ENCODE results near the gene EARS2. TPM values are rescaled to one million over a fixed set of nuclear protein-coding genes. Genes with fewer than 3 reads are reported as not detected.
A peak's percentile ranks its signal among the peaks of the same experiment; 100 is the strongest.

Gene EARS2
- polyA plus RNA-seq, 1 of the 3 experiments (the other 2 are of a cell fraction), result 23.2 TPM

GRCh38 chr16:23504076-23504452 lies 53.1 kb downstream of the EARS2 start:
- Histone ChIP-seq H3K4me2 (peak overlapping the region; percentile 37; the same call in 1 of the 2 replicates), H3K4me1 (ENCODE audit: control insufficient read depth in 1 of 2, insufficient read depth in 2 of 2, low read depth in 1 of 2, low read length in 1 of 2) (peaks cover 14 to 19% of the 10 kb centered on the region in 2 experiments; a peak in 3 of 4 replicates), H3K36me3 (replicated peaks in 1 of 2; ENCODE audit: control insufficient read depth in 1 of 2, insufficient read depth in 2 of 2, low read length in 1 of 2) (peaks cover 0 to 9% of the 10 kb centered on the region in 2 experiments), H3F3A (replicated peaks; ENCODE audit: insufficient read depth) (peaks cover 16% of the 10 kb centered on the region), H3K4me3 (ENCODE audit: low read depth in 2 of 2, low read length in 1 of 2) (no peak overlapping the region), H3K79me2 (ENCODE audit: insufficient read depth) (peaks cover 99% of the 10 kb centered on the region), H3K9me3 (no peaks in the 10 kb centered on the region), H3K27ac (ENCODE audit: low read depth in 2 of 2, low read length in 1 of 2) (peak overlapping the region in 1 of 2 experiments; percentile 59; a peak in 2 of 4 replicates), H3K27me3 (ENCODE audit: insufficient read depth) (no peaks in the 10 kb centered on the region), H3K9ac (no peak overlapping the region), H2AFZ (ENCODE audit: low read depth) (no peak overlapping the region), H4K20me1 (ENCODE audit: insufficient read depth) (peaks cover 94% of the 10 kb centered on the region), H3K9me2 (no peaks in the 10 kb centered on the region)
- TF ChIP-seq RXRA (IDR thresholded peaks at IDR 0.05; ENCODE audit: borderline replicate concordance, low read depth), result no peak
- TF ChIP-seq, protein P1, sequence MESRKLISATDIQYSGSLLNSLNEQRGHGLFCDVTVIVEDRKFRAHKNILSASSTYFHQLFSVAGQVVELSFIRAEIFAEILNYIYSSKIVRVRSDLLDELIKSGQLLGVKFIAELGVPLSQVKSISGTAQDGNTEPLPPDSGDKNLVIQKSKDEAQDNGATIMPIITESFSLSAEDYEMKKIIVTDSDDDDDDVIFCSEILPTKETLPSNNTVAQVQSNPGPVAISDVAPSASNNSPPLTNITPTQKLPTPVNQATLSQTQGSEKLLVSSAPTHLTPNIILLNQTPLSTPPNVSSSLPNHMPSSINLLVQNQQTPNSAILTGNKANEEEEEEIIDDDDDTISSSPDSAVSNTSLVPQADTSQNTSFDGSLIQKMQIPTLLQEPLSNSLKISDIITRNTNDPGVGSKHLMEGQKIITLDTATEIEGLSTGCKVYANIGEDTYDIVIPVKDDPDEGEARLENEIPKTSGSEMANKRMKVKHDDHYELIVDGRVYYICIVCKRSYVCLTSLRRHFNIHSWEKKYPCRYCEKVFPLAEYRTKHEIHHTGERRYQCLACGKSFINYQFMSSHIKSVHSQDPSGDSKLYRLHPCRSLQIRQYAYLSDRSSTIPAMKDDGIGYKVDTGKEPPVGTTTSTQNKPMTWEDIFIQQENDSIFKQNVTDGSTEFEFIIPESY (IDR thresholded peaks at IDR 0.05; ENCODE audit: borderline replicate concordance, low read depth), result no peak
- TF ChIP-seq EP300 (IDR thresholded peaks at IDR 0.05; ENCODE audit: borderline replicate concordance in 1 of 2, low read depth in 1 of 2, low read length in 1 of 2), result no peak
- no peak for TF ChIP-seq GATA2 (CRISPR knock-in tag; IDR thresholded peaks at IDR 0.05)
- TF ChIP-seq CHD2 (IDR thresholded peaks at IDR 0.05; ENCODE audit: low read length, partially characterized antibody), result no peak
- no peak for TF ChIP-seq EZH2phosphoT487 (IDR thresholded peaks at IDR 0.05; ENCODE audit: borderline replicate concordance, low read depth)
- no peak for TF ChIP-seq TAF1 (IDR thresholded peaks at IDR 0.05; ENCODE audit: borderline replicate concordance, low read depth, low read length)
- TF ChIP-seq ELF1 (IDR thresholded peaks at IDR 0.05), result no peak
- no peak for TF ChIP-seq FOXJ3 (CRISPR knock-in tag; IDR thresholded peaks at IDR 0.05)
- TF ChIP-seq RFX5 (IDR thresholded peaks at IDR 0.05; ENCODE audit: low read length), result no peak
- no peak for TF ChIP-seq RCOR1 (IDR thresholded peaks at IDR 0.05; ENCODE audit: low read length)
- no peak for TF ChIP-seq JUND (IDR thresholded peaks at IDR 0.05)
- no peak for TF ChIP-seq NFIC (IDR thresholded peaks at IDR 0.05; ENCODE audit: borderline replicate concordance)
- TF ChIP-seq FOSL2 (IDR thresholded peaks at IDR 0.05; ENCODE audit: borderline replicate concordance, low read depth), result no peak
- no peak for TF ChIP-seq YY1 (IDR thresholded peaks at IDR 0.05; ENCODE audit: low read depth)
- no peak for TF ChIP-seq GABPA (IDR thresholded peaks at IDR 0.05; ENCODE audit: low read depth)
- TF ChIP-seq TCF12 (IDR thresholded peaks at IDR 0.05), result no peak
- ChIA-PET POLR2A (no interaction called here), CTCF (no interaction called here)
- WGBS (ENCODE audit: low lambda C conversion rate), result 80% methylated on average over 5 of the region's 5 CpGs
- DNase-seq, result no peak

DNA sequence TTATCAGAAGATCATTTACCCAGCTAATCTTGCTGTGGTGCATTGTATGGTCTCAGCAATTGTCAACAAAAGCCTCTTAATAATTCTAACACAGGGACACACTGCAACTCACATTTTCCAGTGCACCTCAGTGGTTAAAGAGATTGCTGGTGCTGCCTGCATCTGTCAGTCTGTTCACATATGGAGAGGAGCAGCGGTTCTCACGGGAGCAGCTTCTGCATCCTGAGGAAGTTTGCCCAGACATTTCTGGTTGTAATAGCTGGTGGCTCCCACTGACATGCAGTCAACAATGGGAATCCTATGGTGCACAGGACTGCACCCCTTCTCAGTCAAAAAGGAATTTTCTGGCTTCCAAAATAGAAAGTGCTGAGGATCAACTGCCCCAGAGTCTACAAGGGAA lies 54.7 kb downstream of the EARS2 start:
- 70% methylated on average over 2 of the region's 2 CpGs for WGBS (ENCODE audit: low lambda C conversion rate)
- no peaks in the 10 kb centered on the region for H3K27me3 ChIP-seq (ENCODE audit: insufficient read depth)
- peaks cover 91% of the 10 kb centered on the region for H4K20me1 ChIP-seq (ENCODE audit: insufficient read depth)
- H3K4me1 ChIP-seq (ENCODE audit: control insufficient read depth in 1 of 2, insufficient read depth in 2 of 2, low read depth in 1 of 2, low read length in 1 of 2), result peaks cover 13 to 14% of the 10 kb centered on the region in 2 experiments; a peak in 3 of 4 replicates
- H3F3A ChIP-seq (replicated peaks; ENCODE audit: insufficient read depth), result peaks cover 16% of the 10 kb centered on the region
- H3K4me3 ChIP-seq (ENCODE audit: low read depth in 2 of 2, low read length in 1 of 2), result no peak overlapping the region
- peaks cover 99% of the 10 kb centered on the region for H3K79me2 ChIP-seq (ENCODE audit: insufficient read depth)
- no peak overlapping the region for H2AFZ ChIP-seq (ENCODE audit: low read depth)
- no peak overlapping the region for H3K9ac ChIP-seq
- no peaks in the 10 kb centered on the region for H3K9me3 ChIP-seq
- H3K9me2 ChIP-seq, result no peaks in the 10 kb centered on the region
- no peak overlapping the region for H3K4me2 ChIP-seq
- no peak overlapping the region for H3K27ac ChIP-seq (ENCODE audit: low read depth in 2 of 2, low read length in 1 of 2)
- no peak for DNase-seq
- ChIA-PET POLR2A (no interaction called here), CTCF (no interaction called here)
- H3K36me3 ChIP-seq (replicated peaks in 1 of 2; ENCODE audit: control insufficient read depth in 1 of 2, insufficient read depth in 2 of 2, low read length in 1 of 2), result peaks cover 0 to 9% of the 10 kb centered on the region in 2 experiments
- TF ChIP-seq MEF2A (IDR thresholded peaks at IDR 0.05; ENCODE audit: borderline replicate concordance, low read depth) (no peak), EP300 (IDR thresholded peaks at IDR 0.05; ENCODE audit: borderline replicate concordance in 1 of 2, low read depth in 1 of 2, low read length in 1 of 2) (no peak), MXI1 (IDR thresholded peaks at IDR 0.05; ENCODE audit: low read depth, low read length) (no peak), YY1 (IDR thresholded peaks at IDR 0.05; ENCODE audit: low read depth) (no peak), TEAD4 (IDR thresholded peaks at IDR 0.05; ENCODE audit: borderline replicate concordance, insufficient read depth) (no peak), GATA2 (CRISPR knock-in tag; IDR thresholded peaks at IDR 0.05) (no peak), EZH2phosphoT487 (IDR thresholded peaks at IDR 0.05; ENCODE audit: borderline replicate concordance, low read depth) (no peak), FOXM1 (IDR thresholded peaks at IDR 0.05; ENCODE audit: low read depth) (no peak), TAF1 (IDR thresholded peaks at IDR 0.05; ENCODE audit: borderline replicate concordance, low read depth, low read length) (no peak)
- TF ChIP-seq, protein P2, sequence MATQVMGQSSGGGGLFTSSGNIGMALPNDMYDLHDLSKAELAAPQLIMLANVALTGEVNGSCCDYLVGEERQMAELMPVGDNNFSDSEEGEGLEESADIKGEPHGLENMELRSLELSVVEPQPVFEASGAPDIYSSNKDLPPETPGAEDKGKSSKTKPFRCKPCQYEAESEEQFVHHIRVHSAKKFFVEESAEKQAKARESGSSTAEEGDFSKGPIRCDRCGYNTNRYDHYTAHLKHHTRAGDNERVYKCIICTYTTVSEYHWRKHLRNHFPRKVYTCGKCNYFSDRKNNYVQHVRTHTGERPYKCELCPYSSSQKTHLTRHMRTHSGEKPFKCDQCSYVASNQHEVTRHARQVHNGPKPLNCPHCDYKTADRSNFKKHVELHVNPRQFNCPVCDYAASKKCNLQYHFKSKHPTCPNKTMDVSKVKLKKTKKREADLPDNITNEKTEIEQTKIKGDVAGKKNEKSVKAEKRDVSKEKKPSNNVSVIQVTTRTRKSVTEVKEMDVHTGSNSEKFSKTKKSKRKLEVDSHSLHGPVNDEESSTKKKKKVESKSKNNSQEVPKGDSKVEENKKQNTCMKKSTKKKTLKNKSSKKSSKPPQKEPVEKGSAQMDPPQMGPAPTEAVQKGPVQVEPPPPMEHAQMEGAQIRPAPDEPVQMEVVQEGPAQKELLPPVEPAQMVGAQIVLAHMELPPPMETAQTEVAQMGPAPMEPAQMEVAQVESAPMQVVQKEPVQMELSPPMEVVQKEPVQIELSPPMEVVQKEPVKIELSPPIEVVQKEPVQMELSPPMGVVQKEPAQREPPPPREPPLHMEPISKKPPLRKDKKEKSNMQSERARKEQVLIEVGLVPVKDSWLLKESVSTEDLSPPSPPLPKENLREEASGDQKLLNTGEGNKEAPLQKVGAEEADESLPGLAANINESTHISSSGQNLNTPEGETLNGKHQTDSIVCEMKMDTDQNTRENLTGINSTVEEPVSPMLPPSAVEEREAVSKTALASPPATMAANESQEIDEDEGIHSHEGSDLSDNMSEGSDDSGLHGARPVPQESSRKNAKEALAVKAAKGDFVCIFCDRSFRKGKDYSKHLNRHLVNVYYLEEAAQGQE (IDR thresholded peaks at IDR 0.05; ENCODE audit: low read depth, low read length), result no peak
- TF ChIP-seq, protein P3, sequence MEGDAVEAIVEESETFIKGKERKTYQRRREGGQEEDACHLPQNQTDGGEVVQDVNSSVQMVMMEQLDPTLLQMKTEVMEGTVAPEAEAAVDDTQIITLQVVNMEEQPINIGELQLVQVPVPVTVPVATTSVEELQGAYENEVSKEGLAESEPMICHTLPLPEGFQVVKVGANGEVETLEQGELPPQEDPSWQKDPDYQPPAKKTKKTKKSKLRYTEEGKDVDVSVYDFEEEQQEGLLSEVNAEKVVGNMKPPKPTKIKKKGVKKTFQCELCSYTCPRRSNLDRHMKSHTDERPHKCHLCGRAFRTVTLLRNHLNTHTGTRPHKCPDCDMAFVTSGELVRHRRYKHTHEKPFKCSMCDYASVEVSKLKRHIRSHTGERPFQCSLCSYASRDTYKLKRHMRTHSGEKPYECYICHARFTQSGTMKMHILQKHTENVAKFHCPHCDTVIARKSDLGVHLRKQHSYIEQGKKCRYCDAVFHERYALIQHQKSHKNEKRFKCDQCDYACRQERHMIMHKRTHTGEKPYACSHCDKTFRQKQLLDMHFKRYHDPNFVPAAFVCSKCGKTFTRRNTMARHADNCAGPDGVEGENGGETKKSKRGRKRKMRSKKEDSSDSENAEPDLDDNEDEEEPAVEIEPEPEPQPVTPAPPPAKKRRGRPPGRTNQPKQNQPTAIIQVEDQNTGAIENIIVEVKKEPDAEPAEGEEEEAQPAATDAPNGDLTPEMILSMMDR (IDR thresholded peaks at IDR 0.05), result no peak

Measured in SK-N-SH (cell line).